ENCODE measurements around the gene ZNF324. TPM values are rescaled to one million over a fixed set of nuclear protein-coding genes. Genes with fewer than 3 reads are reported as not detected.

The ZNF324 gene
- total RNA-seq, 1 experiment from 2014 or later = 11.3 TPM

DNA sequence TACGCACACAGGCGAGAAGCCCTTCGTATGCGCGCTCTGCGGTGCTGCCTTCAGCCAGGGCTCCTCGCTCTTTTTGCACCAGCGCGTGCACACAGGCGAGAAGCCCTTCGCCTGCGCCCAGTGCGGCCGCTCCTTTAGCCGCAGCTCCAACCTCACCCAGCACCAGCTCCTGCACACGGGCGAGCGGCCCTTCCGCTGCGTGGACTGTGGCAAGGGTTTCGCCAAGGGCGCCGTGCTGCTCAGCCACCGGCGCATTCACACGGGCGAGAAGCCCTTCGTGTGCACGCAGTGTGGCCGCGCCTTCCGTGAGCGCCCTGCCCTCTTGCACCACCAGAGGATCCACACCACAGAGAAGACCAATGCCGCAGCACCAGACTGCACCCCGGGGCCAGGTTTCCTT is 10.8 kb upstream of the ZNF324 start:
- H3K9me2 ChIP-seq (ENCODE audit: insufficient read depth) = no peaks in the 10 kb centered on the region
- H2AFZ ChIP-seq (ENCODE audit: low read depth, low read length, poor library complexity, severe bottlenecking) = no peak overlapping the region
- no peak overlapping the region for H3K9ac ChIP-seq (ENCODE audit: low read length)
- no peak overlapping the region for H3K4me2 ChIP-seq (ENCODE audit: low read length)
- H3K4me1 ChIP-seq (ENCODE audit: control insufficient read depth in 1 of 2, insufficient read depth in 2 of 2, low read length in 2 of 2) = peaks cover 0 to 14% of the 10 kb centered on the region in 2 experiments; a peak in 2 of 4 replicates
- ChIA-PET RAD21 (ENCODE audit: low non-redundant PET in 1 of 2, low total read pairs in 2 of 2, uncharacterized antibody in 2 of 2, unreplicated experiment in 2 of 2) (no interaction called here), CTCF (no interaction called here), POLR2A (no interaction called here)
- BruUV-seq (replicated peaks) = no TSS peak
- H3K79me2 ChIP-seq (ENCODE audit: insufficient read depth, low read length) = no peaks in the 10 kb centered on the region
- peaks cover 0 to 4% of the 10 kb centered on the region in 2 experiments; a peak in 2 of 4 replicates for H3K36me3 ChIP-seq (ENCODE audit: control insufficient read depth in 1 of 2, insufficient read depth in 2 of 2, low read length in 2 of 2)
- no peak overlapping the region for H3K4me3 ChIP-seq (replicated peaks in 1 of 2; ENCODE audit: low read depth in 1 of 2, low read length in 2 of 2)
- intact Hi-C loops (cut with micrococcal nuclease) = no loop called here
- TF ChIP-seq MAX (IDR thresholded peaks at IDR 0.05) (no peak), ATF3 (IDR thresholded peaks at IDR 0.05) (no peak), TCF7L2 (IDR thresholded peaks at IDR 0.05; ENCODE audit: borderline replicate concordance, extremely low read depth, insufficient read depth, insufficient read length) (no peak), JUND (IDR thresholded peaks at IDR 0.05) (no peak), FOSL1 (IDR thresholded peaks at IDR 0.05; ENCODE audit: low read depth) (no peak), CEBPB (IDR thresholded peaks at IDR 0.05; ENCODE audit: low read depth) (no peak), SIN3A (IDR thresholded peaks at IDR 0.05; ENCODE audit: low read depth) (no peak)
- no peaks in the 10 kb centered on the region for H4K20me1 ChIP-seq (ENCODE audit: insufficient read depth)
- DNase-seq (ENCODE audit: low read depth, low spot score) = no peak
- H3K9me3 ChIP-seq (ENCODE audit: control insufficient read depth in 1 of 2, insufficient read depth in 1 of 2, low read depth in 1 of 2, low read length in 2 of 2) = no peaks in the 10 kb centered on the region
- H3K27ac ChIP-seq (ENCODE audit: low read depth, low read length) = no peak overlapping the region
- no peaks in the 10 kb centered on the region for H3K27me3 ChIP-seq (ENCODE audit: insufficient read depth, low read length)
- ATAC-seq = no peak

DNA sequence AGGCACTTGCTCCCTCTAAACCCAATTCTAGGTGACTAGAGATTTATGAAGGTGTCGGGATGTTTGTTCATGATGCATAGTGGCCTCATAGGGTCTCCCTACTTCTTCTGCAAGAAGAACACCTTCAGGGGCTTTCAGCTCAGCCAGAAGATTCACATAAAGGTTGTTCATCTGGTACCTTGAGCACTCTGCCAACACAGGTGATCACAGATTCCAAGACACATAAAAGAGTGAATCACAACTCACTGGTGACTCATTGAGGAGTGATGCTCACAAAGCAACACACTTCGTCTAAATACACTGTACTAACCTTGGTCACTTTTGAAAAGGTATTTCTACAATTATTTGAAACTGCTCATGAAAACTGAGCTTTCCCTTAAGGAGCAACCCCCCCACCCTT is 6.8 kb upstream of the ZNF324 start:
- no TSS peak for BruUV-seq (replicated peaks)
- ATAC-seq = peak; percentile 55
- Histone ChIP-seq H3K4me2 (ENCODE audit: low read length) (peak overlapping the region; percentile 4; the same call in 1 of the 2 replicates), H3K9ac (ENCODE audit: low read length) (no peak overlapping the region), H3K9me2 (ENCODE audit: insufficient read depth) (no peaks in the 10 kb centered on the region), H3K27ac (ENCODE audit: low read depth, low read length) (no peak overlapping the region), H3K27me3 (ENCODE audit: insufficient read depth, low read length) (no peaks in the 10 kb centered on the region), H3K79me2 (ENCODE audit: insufficient read depth, low read length) (no peaks in the 10 kb centered on the region), H2AFZ (ENCODE audit: low read depth, low read length, poor library complexity, severe bottlenecking) (no peak overlapping the region), H3K4me3 (replicated peaks in 1 of 2; ENCODE audit: low read depth in 1 of 2, low read length in 2 of 2) (no peak overlapping the region), H3K36me3 (ENCODE audit: control insufficient read depth in 1 of 2, insufficient read depth in 2 of 2, low read length in 2 of 2) (peaks cover 0 to 4% of the 10 kb centered on the region in 2 experiments; a peak in 2 of 4 replicates), H3K4me1 (ENCODE audit: control insufficient read depth in 1 of 2, insufficient read depth in 2 of 2, low read length in 2 of 2) (peaks cover 0 to 11% of the 10 kb centered on the region in 2 experiments; a peak in 2 of 4 replicates), H3K9me3 (ENCODE audit: control insufficient read depth in 1 of 2, insufficient read depth in 1 of 2, low read depth in 1 of 2, low read length in 2 of 2) (no peaks in the 10 kb centered on the region), H4K20me1 (ENCODE audit: insufficient read depth) (no peaks in the 10 kb centered on the region)
- ChIA-PET CTCF (no interaction called here), POLR2A (no interaction called here), RAD21 (ENCODE audit: low non-redundant PET in 1 of 2, low total read pairs in 2 of 2, uncharacterized antibody in 2 of 2, unreplicated experiment in 2 of 2) (no interaction called here)
- no peak for DNase-seq (ENCODE audit: low read depth, low spot score)
- intact Hi-C loops (cut with micrococcal nuclease) = no loop called here
- TF ChIP-seq ATF3 (IDR thresholded peaks at IDR 0.05) (no peak), ZFX (IDR thresholded peaks at IDR 0.05) (no peak), POLR2A (IDR thresholded peaks at IDR 0.05; ENCODE audit: borderline replicate concordance, extremely low read depth, insufficient read depth, insufficient read length) (no peak), SRF (IDR thresholded peaks at IDR 0.05; ENCODE audit: low read depth) (no peak), EZH2 (IDR thresholded peaks at IDR 0.05) (no peak), SP1 (IDR thresholded peaks at IDR 0.05; ENCODE audit: low read depth) (no peak), CTCF (IDR thresholded peaks at IDR 0.05 in 2 of 3, conservative IDR thresholded peaks at IDR 0.05 in 1 of 3; ENCODE audit: borderline replicate concordance in 1 of 3, insufficient read depth in 1 of 3, low read depth in 2 of 3, low read length in 2 of 3) (no peak)
- TF ChIP-seq, protein P1, sequence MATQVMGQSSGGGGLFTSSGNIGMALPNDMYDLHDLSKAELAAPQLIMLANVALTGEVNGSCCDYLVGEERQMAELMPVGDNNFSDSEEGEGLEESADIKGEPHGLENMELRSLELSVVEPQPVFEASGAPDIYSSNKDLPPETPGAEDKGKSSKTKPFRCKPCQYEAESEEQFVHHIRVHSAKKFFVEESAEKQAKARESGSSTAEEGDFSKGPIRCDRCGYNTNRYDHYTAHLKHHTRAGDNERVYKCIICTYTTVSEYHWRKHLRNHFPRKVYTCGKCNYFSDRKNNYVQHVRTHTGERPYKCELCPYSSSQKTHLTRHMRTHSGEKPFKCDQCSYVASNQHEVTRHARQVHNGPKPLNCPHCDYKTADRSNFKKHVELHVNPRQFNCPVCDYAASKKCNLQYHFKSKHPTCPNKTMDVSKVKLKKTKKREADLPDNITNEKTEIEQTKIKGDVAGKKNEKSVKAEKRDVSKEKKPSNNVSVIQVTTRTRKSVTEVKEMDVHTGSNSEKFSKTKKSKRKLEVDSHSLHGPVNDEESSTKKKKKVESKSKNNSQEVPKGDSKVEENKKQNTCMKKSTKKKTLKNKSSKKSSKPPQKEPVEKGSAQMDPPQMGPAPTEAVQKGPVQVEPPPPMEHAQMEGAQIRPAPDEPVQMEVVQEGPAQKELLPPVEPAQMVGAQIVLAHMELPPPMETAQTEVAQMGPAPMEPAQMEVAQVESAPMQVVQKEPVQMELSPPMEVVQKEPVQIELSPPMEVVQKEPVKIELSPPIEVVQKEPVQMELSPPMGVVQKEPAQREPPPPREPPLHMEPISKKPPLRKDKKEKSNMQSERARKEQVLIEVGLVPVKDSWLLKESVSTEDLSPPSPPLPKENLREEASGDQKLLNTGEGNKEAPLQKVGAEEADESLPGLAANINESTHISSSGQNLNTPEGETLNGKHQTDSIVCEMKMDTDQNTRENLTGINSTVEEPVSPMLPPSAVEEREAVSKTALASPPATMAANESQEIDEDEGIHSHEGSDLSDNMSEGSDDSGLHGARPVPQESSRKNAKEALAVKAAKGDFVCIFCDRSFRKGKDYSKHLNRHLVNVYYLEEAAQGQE (IDR thresholded peaks at IDR 0.05; ENCODE audit: low read depth) = no peak

Data from HCT116 (cell line).